HG03139 (cell line): Measurements from ENCODE around the gene HSD17B7.

Source experiments
- ATAC-seq: cut with Tn5 transposase; IDR thresholded peaks from one replicate; pipeline ENCODE4 v1.9.1; 2021; ENCODE audit not compliant: unreplicated experiment

HSD17B7 gene

DNA sequence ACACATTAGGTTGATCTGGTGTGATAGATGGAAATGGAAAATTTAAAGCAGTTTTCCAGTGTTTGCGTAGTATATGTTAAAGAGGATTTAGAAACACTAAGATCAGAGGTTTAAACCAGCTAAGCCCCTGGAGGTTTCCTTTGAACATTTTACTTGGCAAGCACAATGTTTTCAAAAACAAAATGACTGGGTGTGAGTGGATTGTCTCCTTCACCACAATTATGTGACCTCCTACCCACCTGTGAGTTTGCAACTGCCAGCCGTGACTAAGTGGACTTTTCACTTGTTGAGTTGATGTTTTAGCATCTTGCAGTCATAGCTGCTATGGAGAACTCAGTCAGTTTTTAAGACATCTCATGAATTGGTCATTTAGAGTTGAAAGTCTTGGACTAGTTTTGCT, 65.8 kb downstream of the HSD17B7 start:
- ATAC-seq: no peak

DNA sequence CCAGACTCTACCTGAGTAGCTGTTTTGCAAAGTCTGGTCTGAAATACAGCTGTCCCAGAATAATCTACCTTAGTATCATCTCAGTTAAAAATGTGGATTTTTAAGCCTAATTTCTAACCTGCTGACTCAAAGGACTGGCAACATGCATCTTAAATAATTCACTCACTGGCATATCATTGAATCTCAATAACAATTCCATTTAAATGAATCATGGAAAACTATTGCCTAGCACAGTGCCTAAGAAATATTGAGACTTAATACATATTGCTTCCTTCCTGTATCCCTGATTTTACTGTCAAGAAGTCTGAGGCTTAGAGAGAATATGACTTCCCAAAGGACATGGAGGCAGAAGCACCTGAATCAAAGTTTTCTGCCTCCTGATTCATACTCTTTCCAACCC, 67.3 kb downstream of the HSD17B7 start:
- no peak for ATAC-seq

DNA sequence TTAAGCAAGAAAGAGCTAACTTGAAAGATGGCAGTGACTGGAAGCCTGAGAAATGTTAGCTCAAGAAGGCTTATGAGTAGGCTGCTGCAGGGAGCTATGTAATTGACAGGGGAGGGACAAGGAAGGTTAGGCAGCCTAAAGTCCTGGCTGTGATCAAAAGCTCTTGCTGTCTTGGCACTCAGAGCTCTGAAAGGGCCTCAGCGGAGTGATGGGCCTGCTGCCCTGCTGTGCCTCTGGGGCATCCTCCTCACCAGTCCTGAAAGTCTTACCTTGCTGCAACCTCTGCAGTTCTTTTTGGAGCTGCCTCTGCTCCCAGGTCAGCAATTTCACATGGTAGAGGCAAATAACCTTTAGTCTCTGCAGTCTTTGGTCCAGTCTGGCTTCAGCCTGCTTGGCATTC, 68.7 kb downstream of the HSD17B7 start:
- no peak for ATAC-seq

DNA sequence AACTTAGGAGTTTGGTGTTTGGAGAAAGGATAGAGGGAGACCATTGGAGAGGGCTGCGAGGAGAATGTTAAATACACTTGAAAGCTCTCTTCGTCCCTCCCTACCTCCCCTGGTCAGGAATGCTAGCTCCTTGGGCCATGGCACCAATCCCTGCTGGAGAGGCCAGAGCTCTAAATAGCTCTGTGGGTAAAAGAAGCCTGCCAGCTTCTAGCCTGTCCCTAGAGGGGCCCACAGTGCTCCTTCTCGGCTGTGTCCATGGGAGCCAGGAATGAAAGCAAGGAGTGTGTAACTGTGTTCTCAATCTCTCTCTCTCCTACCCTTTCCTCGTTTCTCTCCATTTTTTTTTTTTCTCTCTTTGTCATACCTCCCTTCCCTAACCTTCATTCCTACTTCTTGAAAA, 70.6 kb downstream of the HSD17B7 start, which contains the start of gene CCDC190:
Gene CCDC190, minus strand, starts transcription at position 75 of the 400 bp plus-strand sequence. CDS start 1,529 bp downstream, outside the sequence.
- ATAC-seq: no peak

DNA sequence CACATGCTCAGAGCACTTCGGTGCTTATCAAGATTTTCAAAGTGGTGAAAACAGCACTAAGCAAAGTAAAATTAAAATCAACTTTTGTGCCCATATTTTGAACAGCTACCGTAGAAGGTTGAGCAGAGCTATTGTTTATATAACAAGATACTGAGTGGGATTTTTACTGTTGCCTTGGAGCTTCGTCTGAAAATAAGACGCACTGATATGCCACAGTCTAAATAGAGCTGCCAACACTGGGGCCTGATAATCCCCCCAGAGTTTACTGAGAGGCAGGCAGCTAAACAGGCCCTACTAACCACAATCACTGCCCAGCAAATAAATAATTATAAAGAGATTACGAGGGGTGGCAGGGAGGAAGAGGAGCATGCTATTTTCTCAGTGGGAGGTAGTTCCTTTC, 71.1 kb downstream of the HSD17B7 start:
- no peak for ATAC-seq
